ENCODE measurements around the gene FUBP1.

DNA sequence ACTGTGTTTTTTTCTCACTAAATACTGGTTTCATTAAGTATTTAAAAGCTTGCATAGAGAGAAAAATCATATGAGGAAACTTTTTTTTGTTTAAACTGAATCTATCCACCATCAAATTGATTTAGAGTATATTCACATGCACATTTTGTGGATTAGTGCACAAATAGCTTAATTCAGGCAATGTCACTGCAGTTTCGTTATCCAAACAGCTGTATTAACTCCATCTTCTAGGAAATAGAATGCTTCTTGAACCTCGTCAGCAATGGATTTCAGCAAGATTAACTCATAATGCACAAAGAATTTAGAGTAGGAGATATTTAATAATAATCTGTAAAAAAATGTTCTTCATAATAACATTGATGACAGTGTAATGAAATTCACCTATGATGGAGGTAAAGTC lies 52.9 kb downstream of the FUBP1 start:
- TF ChIP-seq, protein P1, sequence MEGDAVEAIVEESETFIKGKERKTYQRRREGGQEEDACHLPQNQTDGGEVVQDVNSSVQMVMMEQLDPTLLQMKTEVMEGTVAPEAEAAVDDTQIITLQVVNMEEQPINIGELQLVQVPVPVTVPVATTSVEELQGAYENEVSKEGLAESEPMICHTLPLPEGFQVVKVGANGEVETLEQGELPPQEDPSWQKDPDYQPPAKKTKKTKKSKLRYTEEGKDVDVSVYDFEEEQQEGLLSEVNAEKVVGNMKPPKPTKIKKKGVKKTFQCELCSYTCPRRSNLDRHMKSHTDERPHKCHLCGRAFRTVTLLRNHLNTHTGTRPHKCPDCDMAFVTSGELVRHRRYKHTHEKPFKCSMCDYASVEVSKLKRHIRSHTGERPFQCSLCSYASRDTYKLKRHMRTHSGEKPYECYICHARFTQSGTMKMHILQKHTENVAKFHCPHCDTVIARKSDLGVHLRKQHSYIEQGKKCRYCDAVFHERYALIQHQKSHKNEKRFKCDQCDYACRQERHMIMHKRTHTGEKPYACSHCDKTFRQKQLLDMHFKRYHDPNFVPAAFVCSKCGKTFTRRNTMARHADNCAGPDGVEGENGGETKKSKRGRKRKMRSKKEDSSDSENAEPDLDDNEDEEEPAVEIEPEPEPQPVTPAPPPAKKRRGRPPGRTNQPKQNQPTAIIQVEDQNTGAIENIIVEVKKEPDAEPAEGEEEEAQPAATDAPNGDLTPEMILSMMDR (IDR thresholded peaks at IDR 0.05; ENCODE audit: poor library complexity): no peak
- TF ChIP-seq EZH2 (IDR thresholded peaks at IDR 0.05; ENCODE audit: borderline replicate concordance) (no peak), EZH2phosphoT487 (IDR thresholded peaks at IDR 0.05; ENCODE audit: low read depth, severe bottlenecking, unreplicated experiment) (no peak)
